Stimulated activated naive CD8-positive, alpha-beta T cell treated with anti-CD3 and anti-CD28 coated beads, Interleukin-15, Interleukin-2, amounts not matched to agents 100 ng/mL and 50 ng/mL, for 24 hours (primary cell): ENCODE data around the gene ATP2B2.
"Not testable (repeated sequence)": the region's sequence is repeated elsewhere in the genome, so short reads cannot be mapped to it uniquely, and the experiment has no call there.

Experiments used
- H3K27ac Mint-ChIP-seq: one replicate; pipeline ENCODE4 v1.8.0; 2021; ENCODE audit warnings: mild to moderate bottlenecking, mixed read lengths
- H3K27me3 Mint-ChIP-seq: one replicate; pipeline ENCODE4 v1.8.0; 2021; ENCODE audit warnings: mixed read lengths
- H3K36me3 Mint-ChIP-seq: one replicate; pipeline ENCODE4 v1.8.0; 2021; ENCODE audit warnings: low read depth, mixed read lengths
- H3K4me1 Mint-ChIP-seq: one replicate; pipeline ENCODE4 v1.8.0; 2021; ENCODE audit warnings: low read depth, mixed read lengths
- H3K4me3 Mint-ChIP-seq: one replicate; pipeline ENCODE4 v1.8.0; 2021; ENCODE audit warnings: mild to moderate bottlenecking, mixed read lengths
- H3K9me3 Mint-ChIP-seq: one replicate; pipeline ENCODE4 v1.8.0; 2021; ENCODE audit warnings: mixed read lengths

Gene ATP2B2

DNA sequence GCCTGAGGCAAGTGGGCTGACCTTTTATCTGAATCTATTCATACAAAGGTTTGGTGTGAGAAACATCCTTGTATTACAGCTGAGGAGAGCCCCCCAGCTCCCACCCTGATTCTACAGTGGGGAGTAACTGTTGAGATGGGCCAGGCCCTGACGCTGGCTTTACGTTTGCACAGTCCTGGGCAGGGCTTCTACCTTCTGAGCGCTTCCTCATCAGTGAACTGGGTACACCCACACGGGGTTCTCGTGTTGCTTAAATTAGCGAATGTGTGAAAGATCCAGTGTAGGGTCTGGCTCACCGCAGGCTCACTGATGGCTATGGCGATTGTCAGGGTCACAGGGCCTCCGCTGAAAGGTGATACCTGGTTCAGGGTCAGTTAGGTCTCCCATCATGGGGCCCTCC, 205.3 kb downstream of the ATP2B2 start:
- H3K27ac Mint-ChIP-seq, result peak overlapping the region; percentile 45

GRCh38 chr3:10299679-10300078, 205.7 kb downstream of the ATP2B2 start:
- H3K36me3 Mint-ChIP-seq, result peaks cover 68% of the 10 kb centered on the region
- H3K4me3 Mint-ChIP-seq, result no peak overlapping the region
- peak overlapping the region; percentile 45 for H3K27ac Mint-ChIP-seq

More for the DNA sequence above, 205.3 kb downstream of the ATP2B2 start:
- Mint-ChIP-seq H3K27me3 (no peaks in the 10 kb centered on the region), H3K4me1 (peaks cover 21% of the 10 kb centered on the region), H3K4me3 (no peak overlapping the region), H3K36me3 (peaks cover 68% of the 10 kb centered on the region), H3K9me3 (no peaks in the 10 kb centered on the region)

DNA sequence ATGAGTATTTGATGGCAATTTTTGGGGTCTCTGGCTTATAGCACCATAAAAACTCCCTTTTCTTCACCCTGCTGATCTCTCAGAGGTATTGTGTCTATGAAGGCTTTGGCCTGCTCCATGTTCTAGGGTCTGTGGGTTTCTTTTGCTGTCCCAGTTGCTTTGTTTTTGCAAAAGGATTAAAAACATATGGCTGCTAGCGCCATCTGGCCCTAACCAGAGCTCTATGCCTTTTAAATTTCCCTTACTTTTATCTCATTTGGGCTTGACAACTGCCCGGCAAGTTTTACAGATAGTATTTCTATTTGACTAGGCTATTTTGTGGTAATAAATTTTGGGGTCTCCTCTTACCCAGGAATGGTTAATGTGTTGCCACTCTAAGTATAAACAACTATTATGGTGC, 206.2 kb downstream of the ATP2B2 start:
- Mint-ChIP-seq H3K27me3 (no peaks in the 10 kb centered on the region), H3K4me1 (peaks cover 23% of the 10 kb centered on the region), H3K36me3 (peaks cover 69% of the 10 kb centered on the region), H3K9me3 (no peaks in the 10 kb centered on the region), H3K27ac (peak overlapping the region; percentile 45), H3K4me3 (no peak overlapping the region)

More at GRCh38 chr3:10299679-10300078, 205.7 kb downstream of the ATP2B2 start:
- Mint-ChIP-seq H3K27me3 (no peaks in the 10 kb centered on the region), H3K9me3 (no peaks in the 10 kb centered on the region), H3K4me1 (peaks cover 21% of the 10 kb centered on the region)

DNA sequence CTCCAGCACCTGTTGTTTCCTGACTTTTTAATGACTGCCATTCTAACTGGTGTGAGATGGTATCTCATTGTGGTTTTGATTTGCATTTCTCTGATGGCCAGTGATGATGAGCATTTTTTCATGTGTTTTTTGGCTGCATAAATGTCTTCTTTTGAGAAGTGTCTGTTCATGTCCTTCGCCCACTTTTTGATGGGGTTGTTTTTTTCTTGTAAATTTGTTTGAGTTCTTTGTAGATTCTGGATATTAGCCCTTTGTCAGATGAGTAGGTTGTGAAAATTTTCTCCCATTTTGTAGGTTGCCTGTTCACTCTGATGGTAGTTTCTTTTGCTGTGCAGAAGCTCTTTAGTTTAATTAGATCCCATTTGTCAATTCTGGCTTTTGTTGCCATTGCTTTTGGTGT, 207.3 kb downstream of the ATP2B2 start:
- H3K4me3 Mint-ChIP-seq, H3K9me3 Mint-ChIP-seq, H3K27me3 Mint-ChIP-seq, H3K27ac Mint-ChIP-seq: not testable (repeated sequence)
- Mint-ChIP-seq H3K36me3 (peaks cover 63% of the 10 kb centered on the region), H3K4me1 (peaks cover 29% of the 10 kb centered on the region)

DNA sequence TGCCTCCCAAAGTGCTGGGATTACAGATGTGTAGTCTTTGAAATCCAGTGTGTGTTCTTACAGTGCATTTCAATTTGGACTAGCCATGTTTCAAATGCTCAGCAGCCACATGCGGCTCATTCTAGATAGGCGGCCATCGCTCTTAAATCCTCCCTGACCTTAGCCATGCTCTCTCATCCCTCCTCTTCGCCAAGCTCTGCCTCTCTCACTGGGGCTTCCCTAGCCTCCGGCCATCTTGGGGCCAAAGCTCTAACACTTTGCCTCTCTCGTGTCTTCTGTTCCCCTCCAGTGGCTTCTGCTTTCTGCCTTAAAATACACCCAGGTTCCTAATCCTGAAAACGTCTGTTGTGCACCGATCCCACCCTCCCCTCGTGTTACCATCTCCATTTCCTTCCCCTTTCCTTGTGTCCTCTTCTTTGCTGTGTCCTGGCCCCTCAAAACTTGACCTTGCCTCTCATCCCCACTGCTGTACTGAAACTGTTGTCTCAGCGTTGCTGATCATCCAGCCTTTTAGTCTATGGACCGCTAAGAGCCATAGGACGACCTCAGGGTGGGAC, 211.3 kb downstream of the ATP2B2 start:
- Mint-ChIP-seq H3K27ac (peak overlapping the region; percentile 0), H3K36me3 (peaks cover 48% of the 10 kb centered on the region), H3K4me3 (no peak overlapping the region), H3K27me3 (no peaks in the 10 kb centered on the region), H3K4me1 (peaks cover 29% of the 10 kb centered on the region), H3K9me3 (no peaks in the 10 kb centered on the region)

GRCh38 chr3:10292505-10293419, 212.6 kb downstream of the ATP2B2 start, which contains the start of gene GHRL:
Gene GHRL, minus strand, starts transcription at chr3:10292947. Its CDS starts 2,767 bp downstream, at chr3:10290180.
- H3K27ac Mint-ChIP-seq, result peak within 1 kb of the TSS; percentile 54
- H3K27me3 Mint-ChIP-seq, result no peaks in the 10 kb centered on the region
- H3K9me3 Mint-ChIP-seq, result no peaks in the 10 kb centered on the region
- peak within 1 kb of the TSS; percentile 33 for H3K4me3 Mint-ChIP-seq
- H3K4me1 Mint-ChIP-seq, result peaks cover 26% of the 10 kb centered on the region
- H3K36me3 Mint-ChIP-seq, result peaks cover 45% of the 10 kb centered on the region

DNA sequence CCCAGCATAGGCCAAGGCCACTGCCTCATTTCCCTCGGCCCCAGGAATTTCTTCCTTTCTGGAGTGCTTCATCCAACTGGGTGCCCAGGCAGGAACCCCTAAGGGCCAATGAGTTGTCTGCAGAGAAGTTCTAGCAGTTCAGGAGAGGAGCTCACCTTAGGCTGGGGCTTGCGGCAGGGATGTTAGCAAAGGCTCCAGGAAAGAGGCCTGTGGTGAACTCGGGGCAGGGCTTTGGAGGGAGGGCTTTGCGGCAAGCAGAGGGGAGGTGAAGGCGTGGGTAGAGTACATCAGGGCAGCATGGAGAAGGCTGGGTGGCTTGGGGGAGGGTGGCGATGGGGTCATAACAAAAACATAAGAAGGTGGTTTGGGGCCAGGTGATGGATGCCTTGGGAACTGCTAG, 213.7 kb downstream of the ATP2B2 start:
- H3K27me3 Mint-ChIP-seq, result no peaks in the 10 kb centered on the region
- no peak overlapping the region for H3K27ac Mint-ChIP-seq
- no peaks in the 10 kb centered on the region for H3K9me3 Mint-ChIP-seq
- no peak overlapping the region for H3K4me3 Mint-ChIP-seq
- peaks cover 26% of the 10 kb centered on the region for H3K4me1 Mint-ChIP-seq
- peaks cover 38% of the 10 kb centered on the region for H3K36me3 Mint-ChIP-seq

DNA sequence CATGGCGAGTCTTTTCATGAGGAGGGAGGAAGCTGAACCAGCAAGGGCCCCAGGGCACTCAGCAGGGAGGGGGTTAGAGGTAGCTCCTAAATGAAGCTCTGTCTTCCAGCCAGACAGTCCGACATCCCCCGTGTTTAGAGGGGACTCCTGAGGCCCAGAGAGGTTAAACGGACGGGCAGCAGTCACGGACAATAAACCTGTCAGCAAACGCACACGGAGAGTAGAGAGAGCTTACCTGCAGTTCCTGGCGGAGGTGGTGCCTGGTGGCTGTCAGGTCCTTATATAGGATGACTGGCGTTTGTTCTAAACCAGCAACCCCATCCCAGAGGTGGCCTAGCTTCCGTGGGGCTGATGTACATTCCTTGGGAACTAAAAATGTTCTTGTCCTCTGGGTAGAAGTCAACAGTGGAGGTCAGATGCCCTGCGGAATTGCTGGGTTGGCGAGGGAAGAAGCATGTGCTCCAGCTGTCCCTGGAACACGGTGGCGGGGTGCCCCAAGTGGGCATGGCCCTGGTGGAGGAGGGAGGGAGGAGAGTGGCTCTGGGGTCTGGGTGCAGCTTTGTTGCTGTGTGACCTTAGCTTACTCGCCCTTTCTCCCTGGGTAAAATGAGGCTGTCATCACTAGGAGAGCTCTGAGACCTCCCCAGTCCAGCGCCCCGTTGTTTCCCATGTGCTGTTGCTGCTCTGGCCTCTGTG, 214.8 kb downstream of the ATP2B2 start:
- no peak overlapping the region for H3K27ac Mint-ChIP-seq
- H3K36me3 Mint-ChIP-seq, result peaks cover 44% of the 10 kb centered on the region
- H3K4me3 Mint-ChIP-seq, result no peak overlapping the region
- H3K4me1 Mint-ChIP-seq, result peaks cover 29% of the 10 kb centered on the region
- no peaks in the 10 kb centered on the region for H3K27me3 Mint-ChIP-seq
- H3K9me3 Mint-ChIP-seq, result no peaks in the 10 kb centered on the region

GRCh38 chr3:10289787-10290355, 215.5 kb downstream of the ATP2B2 start:
- Mint-ChIP-seq H3K9me3 (no peaks in the 10 kb centered on the region), H3K4me3 (no peak overlapping the region), H3K27me3 (no peaks in the 10 kb centered on the region), H3K36me3 (peaks cover 41% of the 10 kb centered on the region), H3K27ac (no peak overlapping the region), H3K4me1 (peaks cover 37% of the 10 kb centered on the region)

- no peaks in the 10 kb centered on the region for H3K27me3 Mint-ChIP-seq
Measured at GRCh38 chr3:10289077-10289476, 216.3 kb downstream of the ATP2B2 start.

DNA sequence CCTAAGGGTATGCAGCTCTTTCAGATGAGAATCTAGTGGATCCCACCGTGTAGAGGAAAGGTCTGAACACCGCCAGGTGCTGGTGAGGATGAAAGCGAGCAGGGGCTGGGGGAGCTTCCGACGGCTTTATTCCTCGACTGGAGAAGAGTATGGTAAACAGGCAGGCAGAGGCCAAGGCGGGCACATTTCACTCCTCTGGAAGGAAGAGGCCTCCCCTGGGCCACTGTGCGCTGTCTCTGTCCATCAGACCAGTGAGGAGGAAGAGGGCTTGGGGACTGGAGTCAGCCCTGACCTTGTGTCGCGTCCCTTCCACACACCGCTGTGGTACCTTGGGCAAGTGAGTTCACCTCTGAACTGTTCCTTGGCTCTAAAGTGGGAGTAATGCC, 216.8 kb downstream of the ATP2B2 start:
- H3K27me3 Mint-ChIP-seq, result no peaks in the 10 kb centered on the region
- H3K27ac Mint-ChIP-seq, result no peak overlapping the region
- H3K36me3 Mint-ChIP-seq, result peaks cover 43% of the 10 kb centered on the region
- no peaks in the 10 kb centered on the region for H3K9me3 Mint-ChIP-seq
- peaks cover 45% of the 10 kb centered on the region for H3K4me1 Mint-ChIP-seq
- H3K4me3 Mint-ChIP-seq, result no peak overlapping the region

More at GRCh38 chr3:10289077-10289476, 216.3 kb downstream of the ATP2B2 start:
- peaks cover 42% of the 10 kb centered on the region for H3K4me1 Mint-ChIP-seq
- no peaks in the 10 kb centered on the region for H3K9me3 Mint-ChIP-seq
- peaks cover 40% of the 10 kb centered on the region for H3K36me3 Mint-ChIP-seq
- no peak overlapping the region for H3K27ac Mint-ChIP-seq
- no peak overlapping the region for H3K4me3 Mint-ChIP-seq

DNA sequence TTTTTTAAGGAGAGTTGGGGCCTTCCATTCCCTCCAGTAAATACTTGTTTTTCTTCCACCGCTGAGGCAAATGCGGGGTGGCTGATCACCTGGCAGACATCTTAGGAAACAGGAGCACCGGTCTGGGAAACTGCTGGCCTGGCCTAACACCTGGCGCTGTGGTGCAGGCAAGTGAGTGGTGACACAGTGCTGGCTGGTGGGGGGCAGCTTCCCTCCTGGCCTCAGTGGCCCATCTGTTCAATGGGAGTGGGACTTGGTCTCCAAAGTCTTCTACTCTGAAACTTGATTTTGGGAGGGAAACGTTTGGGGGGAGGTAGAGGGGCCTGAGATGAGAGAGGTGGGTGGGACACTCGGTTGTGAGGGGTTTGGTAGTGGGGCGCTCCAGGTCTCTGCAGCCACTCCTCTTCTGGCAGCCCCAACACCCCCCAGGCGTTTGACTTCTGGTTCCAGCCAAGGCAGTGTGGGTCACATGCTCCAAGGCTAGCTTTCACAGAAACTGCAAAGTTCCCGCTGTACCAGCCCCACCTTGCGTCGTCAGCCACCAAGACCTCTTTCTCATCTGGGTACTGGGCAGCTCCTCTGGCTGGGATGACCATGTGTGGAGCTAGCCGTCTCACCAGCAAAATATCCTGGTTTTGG, 217.3 kb downstream of the ATP2B2 start:
- Mint-ChIP-seq H3K4me1 (peaks cover 43% of the 10 kb centered on the region), H3K36me3 (peaks cover 47% of the 10 kb centered on the region)

DNA sequence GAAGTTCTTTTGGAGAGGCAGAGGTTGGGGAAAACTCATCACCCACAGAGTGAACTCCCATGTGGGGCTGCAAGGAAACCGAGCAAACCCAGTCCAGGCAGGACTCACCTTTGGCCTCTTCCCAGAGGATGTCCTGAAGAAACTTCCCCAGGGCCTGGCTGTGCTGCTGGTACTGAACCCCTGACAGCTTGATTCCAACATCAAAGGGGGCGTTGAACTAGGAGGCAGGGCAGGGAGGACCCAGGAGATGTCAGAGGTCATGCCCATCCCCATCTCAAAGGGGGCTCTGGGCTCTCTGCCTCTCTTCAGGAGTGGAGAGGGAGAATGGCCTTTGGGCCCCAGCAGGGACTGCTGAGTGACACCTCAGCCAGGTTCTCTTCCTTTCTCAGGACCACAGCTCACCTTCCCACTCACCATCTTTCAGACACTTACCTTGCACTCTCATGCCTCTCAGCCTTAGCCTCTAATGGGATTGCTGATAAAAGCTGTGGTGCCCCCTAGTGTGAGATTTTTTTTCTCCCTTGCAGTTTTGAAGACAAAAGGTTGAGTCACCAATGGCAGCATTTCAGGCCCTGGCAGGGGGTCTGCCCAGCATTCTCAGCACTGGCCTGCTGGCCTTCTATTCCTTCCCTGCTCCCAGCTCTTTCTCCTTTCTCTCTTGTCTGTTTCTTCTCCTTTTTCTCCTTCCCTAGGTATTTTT, 218.6 kb downstream of the ATP2B2 start:
- H3K9me3 Mint-ChIP-seq, result no peaks in the 10 kb centered on the region
- H3K4me1 Mint-ChIP-seq, result peaks cover 38% of the 10 kb centered on the region
- no peaks in the 10 kb centered on the region for H3K27me3 Mint-ChIP-seq
- H3K27ac Mint-ChIP-seq, result no peak overlapping the region
- H3K4me3 Mint-ChIP-seq, result no peak overlapping the region
- peaks cover 48% of the 10 kb centered on the region for H3K36me3 Mint-ChIP-seq

More for the DNA sequence above, 217.3 kb downstream of the ATP2B2 start:
- H3K9me3 Mint-ChIP-seq, result no peaks in the 10 kb centered on the region
- no peaks in the 10 kb centered on the region for H3K27me3 Mint-ChIP-seq
- no peak overlapping the region for H3K4me3 Mint-ChIP-seq
- H3K27ac Mint-ChIP-seq, result no peak overlapping the region

- no peaks in the 10 kb centered on the region for H3K9me3 Mint-ChIP-seq
- H3K36me3 Mint-ChIP-seq, result peaks cover 48% of the 10 kb centered on the region
- H3K27me3 Mint-ChIP-seq, result no peaks in the 10 kb centered on the region
- H3K4me3 Mint-ChIP-seq, result no peak overlapping the region
- H3K4me1 Mint-ChIP-seq, result peaks cover 38% of the 10 kb centered on the region
- H3K27ac Mint-ChIP-seq, result no peak overlapping the region
Measured at GRCh38 chr3:10286133-10286524, 219.3 kb downstream of the ATP2B2 start.
